OCI-LY3 (cell line): ENCODE results near the gene APCDD1L.
A peak's percentile ranks its signal among the peaks of the same experiment; 100 is the strongest.

ENCODE experiments used
- H2AFZ ChIP-seq: fragments of 200-600, 300-600 bp; shearing (Covaris generic); 2 replicates; pipeline ENCODE4 v1.6.0; 2014; ENCODE audit warnings: antibody characterized with exemption, low read depth, low read length
- H3K27ac ChIP-seq: fragments of 200-600, 300-600 bp; sonication (generic); 2 replicates; pipeline ENCODE4 v1.5.1; 2014; ENCODE audit warnings: mild to moderate bottlenecking, low read length, moderate library complexity, mixed read lengths
- H3K27me3 ChIP-seq: fragments of 200-600, 300-600 bp; sonication (generic); 2 replicates; pipeline ENCODE4 v1.6.1; 2014; ENCODE audit warnings: low read depth, low read length, mixed read lengths
- H3K36me3 ChIP-seq: fragments of 200-600, 300-600 bp; sonication (generic); replicated peaks from 2 replicates; pipeline ENCODE3; 2014; ENCODE audit warnings: low read depth, low read length, mixed read lengths
- H3K4me1 ChIP-seq: fragments of 300-600, 200-600 bp; sonication (generic); 2 replicates; pipeline ENCODE4 v1.6.1; 2014; ENCODE audit warnings: low read length, mixed read lengths
- H3K4me2 ChIP-seq: fragments of 200-600, 300-600 bp; sonication (generic); 2 replicates; pipeline ENCODE4 v1.6.1; 2014; ENCODE audit warnings: low read length, mixed read lengths
- H3K4me3 ChIP-seq: fragments of 300-600, 200-600 bp; sonication (generic); 2 replicates; pipeline ENCODE4 v1.5.1; 2014; ENCODE audit warnings: antibody characterized with exemption, mild to moderate bottlenecking, low read length, moderate library complexity
- H3K79me2 ChIP-seq: fragments of 300-600, 200-600 bp; shearing (Covaris generic); 2 replicates; pipeline ENCODE4 v1.6.1; 2014; ENCODE audit warnings: mild to moderate bottlenecking, low read length, mixed read lengths
- H3K9ac ChIP-seq: fragments of 300-600, 200-600 bp; shearing (Covaris generic); 2 replicates; pipeline ENCODE4 v1.6.0; 2014; ENCODE audit warnings: mild to moderate bottlenecking, low read length, moderate library complexity
- H3K9me3 ChIP-seq: fragments of 200-600, 300-600 bp; shearing (Covaris generic); 2 replicates; pipeline ENCODE4 v1.6.1; 2014; ENCODE audit warnings: low read length, mixed read lengths; ENCODE audit not compliant: insufficient read depth
- H4K20me1 ChIP-seq: fragments of 200-600, 300-600 bp; sonication (generic); 2 replicates; pipeline ENCODE4 v1.6.1; 2016; ENCODE audit warnings: low read length, mixed read lengths; ENCODE audit not compliant: insufficient read depth
- CTCF ChIP-seq: fragments of 200-600, 300-600 bp; sonication (generic); IDR thresholded peaks from 2 replicates; pipeline ENCODE4 v1.5.1; 2014; ENCODE audit warnings: antibody characterized with exemption, low read length, low read depth
- EZH2phosphoT487 ChIP-seq: fragments of 200-600 bp; shearing (Covaris generic); IDR thresholded peaks from 2 replicates; pipeline ENCODE4 v1.6.1; 2018; ENCODE audit warnings: antibody characterized with exemption, mixed run types, low read depth

Gene APCDD1L

GRCh38 chr20:58438970-58439808 is 76.0 kb downstream of the APCDD1L start:
- Histone ChIP-seq H4K20me1 (peaks cover 56% of the 10 kb centered on the region), H3K27me3 (no peaks in the 10 kb centered on the region), H3K27ac (no peak overlapping the region), H3K9ac (no peak overlapping the region), H3K4me3 (no peak overlapping the region), H3K4me2 (no peak overlapping the region), H2AFZ (no peak overlapping the region), H3K79me2 (peaks cover 54% of the 10 kb centered on the region), H3K36me3 (peaks cover 45% of the 10 kb centered on the region), H3K9me3 (no peaks in the 10 kb centered on the region), H3K4me1 (peaks cover 7% of the 10 kb centered on the region)
- TF ChIP-seq CTCF: no peak
- TF ChIP-seq EZH2phosphoT487: no peak

GRCh38 chr20:58436868-58437645 is 78.1 kb downstream of the APCDD1L start:
- H3K27ac ChIP-seq: no peak overlapping the region
- peak overlapping the region; percentile 9; the same call in 1 of the 2 replicates for H3K4me2 ChIP-seq
- peaks cover 7% of the 10 kb centered on the region for H3K4me1 ChIP-seq
- no peak overlapping the region for H3K9ac ChIP-seq
- H3K4me3 ChIP-seq: no peak overlapping the region
- no peaks in the 10 kb centered on the region for H3K9me3 ChIP-seq
- H3K27me3 ChIP-seq: no peaks in the 10 kb centered on the region
- H4K20me1 ChIP-seq: peaks cover 69% of the 10 kb centered on the region
- peaks cover 70% of the 10 kb centered on the region for H3K79me2 ChIP-seq
- H3K36me3 ChIP-seq: peaks cover 38% of the 10 kb centered on the region
- H2AFZ ChIP-seq: no peak overlapping the region
- TF ChIP-seq EZH2phosphoT487 (no peak), CTCF (no peak)

- Histone ChIP-seq H3K4me2 (no peak overlapping the region), H3K27ac (no peak overlapping the region), H3K79me2 (peaks cover 79% of the 10 kb centered on the region), H2AFZ (no peak overlapping the region), H3K4me1 (peaks cover 7% of the 10 kb centered on the region), H3K27me3 (no peaks in the 10 kb centered on the region), H3K9me3 (no peaks in the 10 kb centered on the region), H4K20me1 (peaks cover 70% of the 10 kb centered on the region), H3K4me3 (no peak overlapping the region), H3K9ac (no peak overlapping the region), H3K36me3 (peaks cover 38% of the 10 kb centered on the region)
- TF ChIP-seq CTCF: no peak
- no peak for TF ChIP-seq EZH2phosphoT487
These were observed 80.0 kb downstream of the APCDD1L start for GRCh38 chr20:58435237-58435636.

GRCh38 chr20:58434326-58434725 is 80.9 kb downstream of the APCDD1L start:
- no peak overlapping the region for H3K4me3 ChIP-seq
- no peak for TF ChIP-seq EZH2phosphoT487
- H3K4me1 ChIP-seq: peaks cover 7% of the 10 kb centered on the region
- peaks cover 65% of the 10 kb centered on the region for H4K20me1 ChIP-seq
- no peak overlapping the region for H3K4me2 ChIP-seq
- peaks cover 32% of the 10 kb centered on the region for H3K36me3 ChIP-seq
- peaks cover 79% of the 10 kb centered on the region for H3K79me2 ChIP-seq
- H2AFZ ChIP-seq: no peak overlapping the region
- no peaks in the 10 kb centered on the region for H3K9me3 ChIP-seq
- H3K9ac ChIP-seq: no peak overlapping the region
- no peak overlapping the region for H3K27ac ChIP-seq
- H3K27me3 ChIP-seq: no peaks in the 10 kb centered on the region
